Measurements from ENCODE around the gene LPP.
A peak's percentile ranks its signal among the peaks of the same experiment; 100 is the strongest.
"Not testable (repeated sequence)": the region's sequence is repeated elsewhere in the genome, so short reads cannot be mapped to it uniquely, and the experiment has no call there.

LPP gene

DNA sequence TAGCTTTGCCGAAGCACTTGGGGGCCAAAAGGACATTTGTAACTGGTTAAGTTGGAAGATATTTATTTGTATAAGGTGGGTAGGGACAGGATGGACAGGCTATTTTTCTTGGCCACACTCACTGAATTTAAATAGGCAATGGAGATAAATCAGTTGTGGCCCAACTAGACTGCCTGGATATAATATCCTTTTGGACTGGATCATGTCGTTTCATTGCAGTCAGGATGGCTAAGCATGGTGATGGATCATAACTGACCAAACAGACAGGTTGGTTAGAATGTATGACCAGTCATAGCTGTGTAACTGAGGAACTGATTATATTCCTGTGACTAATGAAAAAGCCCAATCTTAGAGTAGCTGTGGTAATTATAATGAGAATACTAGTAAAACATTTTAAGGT is 284.0 kb downstream of the LPP start:
- DNase-seq (ENCODE audit: low spot score): no peak

DNA sequence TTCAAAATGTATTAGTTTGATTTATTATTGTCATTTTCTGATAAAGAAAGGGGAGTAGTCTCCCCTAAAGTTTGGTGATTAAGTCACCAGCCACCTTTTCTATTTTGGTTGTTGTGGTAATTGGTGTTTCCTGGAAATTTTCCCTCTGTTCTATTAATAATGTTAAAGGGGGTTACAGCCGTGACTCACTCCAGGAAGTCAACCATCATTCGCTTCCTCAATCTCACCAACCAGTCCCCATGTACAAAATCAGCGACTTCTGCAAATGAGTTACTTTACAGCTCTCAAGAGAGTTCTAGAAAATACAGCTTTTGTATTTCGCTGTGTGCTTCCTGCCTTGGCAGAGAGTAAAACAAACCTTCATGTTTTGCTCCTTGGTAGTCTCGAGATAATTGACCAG is 285.1 kb downstream of the LPP start:
- no peak for DNase-seq (ENCODE audit: low spot score)

DNA sequence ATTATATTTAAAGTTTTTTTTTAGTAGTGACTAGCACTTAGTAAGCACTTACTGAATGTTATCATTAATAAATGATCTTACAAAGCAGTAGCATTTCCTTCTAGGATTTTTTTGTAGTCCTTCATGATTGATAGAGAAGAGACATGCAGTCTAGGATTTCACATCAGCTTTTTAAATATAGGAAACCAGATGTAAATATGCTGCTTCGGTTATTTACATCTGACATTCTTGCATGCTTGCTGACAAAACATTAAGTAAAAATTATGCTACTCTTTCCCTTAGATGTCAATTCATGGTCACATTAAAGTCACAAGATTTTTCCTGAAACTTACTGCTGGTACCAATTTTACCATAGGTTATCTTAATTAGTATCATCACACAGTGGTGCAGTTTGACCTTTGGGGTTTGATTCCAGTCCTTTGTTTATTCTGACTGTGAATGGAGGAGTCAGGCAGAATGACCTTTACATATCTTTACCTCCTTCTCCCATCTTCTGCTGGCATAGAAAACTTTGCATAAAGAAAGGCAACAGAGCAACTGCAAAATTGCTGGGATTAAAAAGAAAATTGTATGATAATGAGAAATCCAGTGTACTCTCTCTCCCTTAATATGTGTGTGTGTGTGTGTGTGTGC is 286.5 kb downstream of the LPP start:
- DNase-seq (ENCODE audit: low spot score): no peak

DNA sequence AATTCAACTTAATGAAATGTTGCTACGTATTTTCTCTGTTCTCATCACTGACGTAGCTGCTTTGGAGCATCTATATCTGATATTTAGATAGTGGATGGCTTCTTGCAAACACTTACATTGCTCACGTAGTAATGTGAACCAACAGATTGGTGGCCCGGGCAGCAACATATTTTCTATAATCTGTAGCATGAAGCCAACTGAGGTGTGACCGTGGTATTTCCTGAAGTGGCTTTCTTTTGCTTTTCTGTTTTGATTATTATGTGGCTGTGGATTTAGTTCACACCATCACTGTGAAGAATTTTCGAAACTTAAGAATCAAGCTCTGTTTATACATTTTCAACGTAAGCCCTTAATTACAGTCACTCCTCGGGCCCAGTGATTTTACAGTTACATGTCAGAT is 288.5 kb downstream of the LPP start:
- DNase-seq (ENCODE audit: low spot score): no peak

DNA sequence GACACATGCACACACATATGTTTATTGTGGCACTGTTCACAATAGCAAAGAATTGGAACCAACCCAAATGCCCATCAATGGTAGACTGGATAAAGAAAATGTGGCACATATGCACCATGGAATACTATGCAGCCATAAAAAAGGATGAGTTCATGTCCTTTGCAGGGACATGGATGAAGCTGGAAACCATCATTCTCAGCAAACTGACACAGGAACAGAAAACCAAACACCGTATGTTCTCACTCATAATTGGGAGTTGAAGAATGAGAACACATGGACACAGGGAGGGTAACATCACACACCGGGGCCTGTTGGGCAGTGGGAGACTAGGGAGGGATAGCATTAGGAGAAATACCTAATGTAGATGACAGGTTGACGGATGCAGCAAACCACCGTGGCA is 291.2 kb downstream of the LPP start:
- DNase-seq (ENCODE audit: low spot score): not testable (repeated sequence)

DNA sequence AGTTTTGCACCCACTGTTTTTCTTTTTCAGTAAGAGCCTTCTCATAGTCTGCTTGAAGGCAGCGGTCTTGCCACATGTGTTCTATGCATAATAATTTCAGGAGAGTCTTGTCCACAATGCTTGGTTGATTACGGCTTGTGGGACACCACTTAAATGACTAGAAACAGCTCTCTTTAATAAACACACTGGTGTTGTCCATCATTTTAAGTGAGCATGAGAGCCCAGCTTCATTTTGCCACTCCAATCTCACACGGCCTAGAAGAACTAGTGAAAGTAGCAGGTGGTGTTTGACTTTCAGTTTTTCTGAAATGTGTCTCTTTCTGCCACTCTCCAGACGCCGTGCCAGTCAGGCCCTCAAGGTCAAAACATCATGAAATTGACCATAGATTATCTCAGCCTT is 292.1 kb downstream of the LPP start:
- DNase-seq (ENCODE audit: low spot score): no peak

DNA sequence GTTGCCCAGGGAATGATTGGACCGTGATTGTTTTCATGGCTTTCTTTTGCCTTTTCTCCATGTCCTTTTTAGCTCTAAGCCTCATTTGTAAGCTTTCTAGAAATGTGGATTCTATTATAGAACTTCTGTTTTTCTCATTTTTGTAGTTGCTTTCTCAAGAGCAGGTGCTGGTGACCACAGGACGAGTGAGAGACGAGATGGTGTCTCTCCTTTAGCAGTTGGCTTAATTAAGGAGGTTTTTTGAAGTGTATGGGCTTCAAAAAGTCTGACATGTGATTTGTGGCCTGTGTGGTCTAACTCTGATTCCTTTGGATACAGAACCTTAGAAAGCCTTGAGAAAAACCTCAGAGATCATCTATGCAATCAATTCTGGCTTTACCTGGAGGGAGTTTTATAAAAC is 292.8 kb downstream of the LPP start:
- no peak for DNase-seq (ENCODE audit: low spot score)

DNA sequence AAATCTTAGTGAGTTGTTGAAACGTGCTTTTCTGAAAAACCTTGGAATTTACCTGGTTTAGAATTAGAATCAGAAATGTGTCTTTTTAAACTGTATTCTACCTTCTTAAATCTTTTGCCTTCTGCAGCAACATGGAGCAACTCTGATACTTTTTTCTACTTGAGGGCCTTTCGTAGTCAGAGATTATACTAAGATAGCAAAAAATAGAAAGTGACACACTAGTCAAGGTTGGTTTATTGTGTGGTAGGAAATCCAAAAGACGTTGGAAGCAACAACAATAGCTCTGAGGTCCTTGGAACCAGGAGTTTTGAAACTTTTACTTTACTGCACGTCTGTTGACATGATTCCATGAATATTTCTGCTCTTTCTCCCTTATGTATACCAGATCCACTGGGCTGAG is 294.9 kb downstream of the LPP start:
- no peak for DNase-seq (ENCODE audit: low spot score)

DNA sequence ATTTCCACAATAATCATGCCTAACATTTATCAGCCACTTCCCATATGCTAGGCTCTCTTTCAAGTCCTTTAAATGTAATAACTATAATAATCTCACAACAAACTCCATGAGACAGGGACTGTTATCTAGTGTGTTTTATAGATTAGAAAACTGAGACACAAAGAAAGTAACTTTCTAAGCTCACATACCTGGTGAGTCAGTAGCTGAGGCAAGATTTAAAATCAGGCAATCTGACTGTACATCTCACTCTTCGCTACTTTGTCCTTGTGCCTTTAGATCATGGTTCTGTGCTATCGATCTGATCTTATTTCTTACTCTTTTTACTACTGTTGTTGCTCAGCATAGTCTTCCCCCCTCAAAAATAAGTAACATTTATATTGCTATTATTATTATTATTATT is 295.5 kb downstream of the LPP start:
- no peak for DNase-seq (ENCODE audit: low spot score)

DNA sequence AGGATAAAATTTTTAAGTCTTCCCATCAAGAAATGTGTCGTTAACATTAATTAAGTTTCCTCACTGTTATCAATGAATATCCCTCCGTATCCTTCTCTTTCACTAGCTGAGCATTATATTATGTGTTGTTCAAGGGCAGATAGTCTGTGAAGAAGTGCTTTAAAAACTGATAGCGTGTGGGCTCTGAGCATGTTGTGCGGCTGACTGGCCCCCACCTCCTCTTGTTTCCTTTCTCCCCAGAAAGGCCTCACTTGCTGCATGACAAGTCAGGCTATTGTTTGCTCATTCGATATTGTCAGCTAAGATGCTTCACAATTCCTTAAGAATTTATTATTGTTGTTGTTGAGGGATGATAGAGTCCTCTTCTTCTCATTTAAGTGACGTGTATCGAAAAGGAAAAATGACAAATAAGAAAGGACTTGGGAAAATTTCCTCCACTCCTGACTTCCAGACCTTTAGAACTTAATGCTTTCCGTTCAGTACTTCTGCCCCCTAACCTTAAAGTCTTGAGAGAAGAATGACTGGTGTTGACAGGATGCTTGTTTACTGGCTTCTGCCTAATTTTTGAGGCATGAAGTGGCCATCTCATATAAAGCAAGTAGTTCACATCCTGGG is 298.3 kb downstream of the LPP start:
- no peak for DNase-seq (ENCODE audit: low spot score)

DNA sequence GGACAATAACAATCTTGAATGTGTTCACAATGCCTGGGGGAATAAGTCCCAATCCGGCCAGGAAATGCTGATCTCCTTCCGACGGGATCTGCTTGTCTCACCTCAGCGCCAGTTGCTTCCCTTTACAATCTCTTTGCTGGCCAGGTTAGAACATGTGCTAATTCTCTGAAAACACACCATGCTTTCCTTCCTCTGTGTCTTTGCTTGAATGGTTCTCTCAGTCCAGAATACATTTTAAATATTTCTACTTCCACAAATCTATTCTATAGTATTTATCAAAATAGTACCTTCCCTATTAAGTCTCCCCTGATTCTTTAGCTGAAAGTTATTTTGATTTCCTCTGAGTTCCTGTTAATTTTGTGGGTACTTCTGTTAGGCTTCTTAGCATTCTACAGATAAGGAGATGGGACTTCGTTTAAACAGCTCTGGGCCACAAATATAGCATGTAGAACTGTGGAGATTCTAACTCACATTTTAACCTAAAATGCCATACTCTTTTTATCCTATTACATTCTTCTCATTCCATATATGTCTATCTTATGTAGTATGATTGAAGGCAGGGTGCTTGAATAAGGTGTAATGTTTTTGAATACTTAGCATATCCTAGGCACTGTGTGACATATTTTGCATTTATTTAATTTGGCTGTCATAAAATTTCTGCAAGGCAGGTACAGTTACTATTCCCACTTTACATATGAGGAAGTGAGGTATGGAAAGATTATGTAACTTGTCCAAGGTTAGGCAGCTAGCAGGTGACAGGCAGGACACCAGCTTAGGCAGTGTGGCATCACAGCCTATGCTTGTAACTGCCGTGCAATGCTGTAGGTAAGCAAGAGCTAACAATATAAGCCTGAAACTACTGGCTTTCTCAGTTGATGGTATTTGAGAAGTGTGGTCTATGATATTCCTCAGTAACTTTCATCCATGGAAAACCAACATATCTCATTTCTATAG is 299.8 kb downstream of the LPP start:
- DNase-seq (ENCODE audit: low spot score): no peak

DNA sequence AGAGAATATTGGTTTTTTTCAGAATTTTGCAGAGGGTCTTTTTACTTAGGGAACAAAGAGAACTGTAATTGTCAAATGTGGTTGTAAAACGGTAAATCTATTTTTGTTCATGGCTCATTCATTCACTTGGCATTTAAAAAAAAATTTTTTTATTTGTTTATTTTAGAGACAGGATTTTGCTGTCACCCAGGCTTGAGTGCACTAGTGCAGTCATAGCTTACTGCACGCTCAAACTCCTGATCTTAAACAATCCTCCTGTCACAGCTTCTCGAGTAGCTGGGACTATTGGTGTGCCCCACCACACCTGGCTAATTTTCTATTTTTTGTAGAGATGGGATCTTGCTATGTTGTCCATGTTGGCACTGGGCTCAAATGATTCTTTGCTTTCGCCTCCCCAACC is 301.8 kb downstream of the LPP start:
- DNase-seq (ENCODE audit: low spot score): no peak

DNA sequence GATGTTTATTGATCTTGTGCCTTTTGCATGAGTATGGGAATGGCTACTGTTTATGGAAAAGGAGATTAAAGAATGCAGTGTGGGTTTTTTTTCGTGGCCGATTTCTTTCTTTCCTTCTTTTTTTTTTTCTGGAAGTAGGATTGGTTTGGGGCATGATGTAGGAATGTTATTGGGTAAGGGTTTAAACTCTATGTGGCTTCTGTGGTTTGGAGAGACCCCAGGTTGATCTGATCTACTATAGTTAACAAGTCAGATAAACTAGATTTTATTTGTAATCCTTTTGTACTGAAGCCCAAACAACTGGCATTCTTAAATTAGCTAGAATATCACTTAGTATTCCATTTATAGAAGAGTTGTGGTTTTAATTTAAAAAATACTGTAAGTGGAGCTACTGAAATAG is 304.8 kb downstream of the LPP start:
- no peak for DNase-seq (ENCODE audit: low spot score)

DNA sequence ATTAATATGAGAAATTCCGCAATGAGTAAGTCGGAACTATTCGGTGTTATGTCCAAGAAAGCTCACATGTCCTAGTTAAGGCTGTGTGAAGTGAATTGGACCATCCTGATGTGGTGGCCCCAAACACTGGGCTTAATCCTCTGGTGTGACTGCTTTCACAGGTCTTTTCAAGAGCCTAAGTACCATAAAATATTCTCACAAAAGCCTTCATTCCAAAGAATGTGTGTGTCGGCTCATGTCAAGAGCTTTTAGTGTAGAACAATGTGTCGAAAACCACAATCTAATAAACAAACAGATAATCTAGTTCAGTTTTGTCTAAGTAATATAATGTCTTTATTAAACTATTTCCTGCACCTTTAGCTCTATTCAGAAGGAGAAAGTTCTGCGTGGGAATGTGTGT is 311.4 kb downstream of the LPP start:
- no peak for DNase-seq (ENCODE audit: low spot score)

DNA sequence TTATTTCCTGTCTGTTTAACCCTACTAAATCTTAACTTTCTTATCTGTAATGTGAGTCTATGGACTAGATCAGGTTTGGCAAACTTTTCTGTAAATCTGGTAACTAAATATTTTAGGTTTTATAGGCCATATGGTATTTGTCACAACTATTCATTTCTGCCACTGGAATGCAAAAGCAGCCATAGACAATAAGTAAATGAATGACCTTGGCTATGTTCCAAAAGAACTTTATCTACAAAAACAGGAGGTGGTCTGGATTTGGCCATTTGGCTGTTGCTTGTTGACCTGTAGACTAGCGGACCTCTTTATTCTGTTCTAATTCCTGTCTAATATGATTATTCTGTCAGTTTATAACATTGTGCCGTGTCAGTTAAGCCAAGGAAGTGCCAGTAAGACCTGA is 314.2 kb downstream of the LPP start:
- DNase-seq (ENCODE audit: low spot score): no peak

DNA sequence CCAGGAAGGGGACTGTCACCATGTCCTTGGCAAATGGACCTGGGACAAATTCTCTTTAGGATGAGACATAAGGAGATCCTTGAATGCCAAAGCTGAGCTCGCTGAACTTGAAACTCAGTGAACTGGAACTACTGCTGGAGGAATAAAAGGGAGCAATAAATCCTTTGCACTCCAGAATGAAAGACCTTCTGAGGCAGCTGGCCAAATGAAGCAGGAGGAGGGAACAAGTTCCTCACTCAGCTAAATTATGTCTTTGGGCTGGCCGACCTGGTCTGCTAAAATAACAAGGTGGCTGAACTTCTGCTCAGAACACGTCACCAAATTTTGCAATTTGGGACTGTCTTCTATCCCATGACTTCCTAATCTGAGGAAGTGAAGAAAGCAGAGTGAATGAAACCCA is 314.7 kb downstream of the LPP start:
- no peak for DNase-seq (ENCODE audit: low spot score)

DNA sequence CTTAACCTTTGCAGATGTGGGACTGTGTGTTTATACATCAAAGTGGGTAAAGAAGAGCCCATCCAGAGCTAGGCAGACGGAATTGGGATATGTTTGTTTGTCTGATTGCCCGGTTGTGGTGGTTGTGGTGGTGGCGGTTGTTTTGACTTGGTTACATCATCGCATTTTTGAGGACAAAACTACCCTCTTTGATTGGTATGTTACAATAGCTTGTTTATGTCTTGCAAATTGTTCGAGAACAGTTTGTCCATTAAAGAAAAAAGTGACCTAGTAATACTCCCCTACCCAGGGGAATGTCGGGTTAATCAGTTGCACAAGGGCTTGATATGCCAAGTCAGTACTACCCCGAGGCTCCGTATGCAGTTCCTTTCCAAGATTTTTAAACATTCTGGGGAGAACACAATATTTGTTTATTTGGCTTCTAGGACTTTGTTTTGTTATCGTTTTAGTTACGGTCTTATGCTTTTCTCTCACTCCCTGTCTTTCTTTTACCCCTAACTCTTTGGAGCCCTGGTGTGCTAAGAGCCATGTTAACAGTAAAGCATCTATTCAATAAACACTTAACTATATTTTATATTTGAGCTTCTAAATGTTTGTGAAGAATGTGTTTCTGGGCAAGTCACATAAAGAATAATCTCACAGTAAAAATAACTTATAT is 315.4 kb downstream of the LPP start:
- peak; percentile 36 for DNase-seq (ENCODE audit: low spot score)

DNA sequence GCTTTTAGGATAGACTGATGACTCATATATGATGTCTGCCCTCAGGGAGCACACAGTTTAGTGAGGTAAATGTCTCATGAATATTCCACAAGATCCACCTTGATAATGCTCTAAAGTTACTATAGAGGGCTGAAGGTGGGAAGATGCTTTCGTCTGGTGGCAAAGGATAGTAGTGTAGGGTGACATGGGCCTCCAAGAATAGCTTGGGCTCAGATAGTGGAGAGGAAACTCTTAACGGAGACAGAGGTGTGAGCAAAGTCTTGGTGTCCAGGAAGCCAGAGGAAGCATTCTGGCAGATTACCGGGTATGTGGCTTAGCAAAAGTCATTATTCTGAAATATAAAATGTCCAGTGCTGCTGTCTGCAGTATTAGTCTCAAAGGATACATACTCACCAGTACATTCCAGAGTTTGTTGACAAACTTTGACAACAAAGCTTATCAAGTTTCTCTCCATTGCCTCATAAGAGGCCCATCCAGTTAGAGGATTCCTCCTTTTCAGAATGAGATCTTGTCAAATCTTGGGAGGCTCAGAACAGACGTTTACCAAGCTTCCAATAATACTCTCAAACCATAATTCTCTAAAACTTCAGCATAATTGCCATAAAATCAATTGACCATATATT is 316.7 kb downstream of the LPP start:
- DNase-seq (ENCODE audit: low spot score): no peak

DNA sequence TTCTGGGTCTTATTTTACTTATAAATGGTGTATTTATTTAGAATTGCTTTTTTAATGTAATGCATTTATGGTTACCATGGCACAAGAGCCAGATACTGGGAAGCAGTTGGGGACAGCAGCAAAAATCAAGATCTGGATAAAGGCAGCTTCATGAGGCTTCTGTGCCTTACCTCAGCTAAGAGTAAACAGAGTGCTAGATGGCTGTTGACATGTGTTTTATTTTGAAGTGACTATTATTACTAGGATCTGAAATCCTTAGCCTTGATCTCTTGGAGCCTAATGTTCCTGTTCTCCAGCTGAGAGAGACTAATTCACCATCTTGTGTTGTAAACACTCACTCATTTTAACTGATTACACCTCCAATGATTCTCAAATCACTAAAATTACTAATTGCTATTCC is 317.8 kb downstream of the LPP start:
- DNase-seq (ENCODE audit: low spot score): no peak

DNA sequence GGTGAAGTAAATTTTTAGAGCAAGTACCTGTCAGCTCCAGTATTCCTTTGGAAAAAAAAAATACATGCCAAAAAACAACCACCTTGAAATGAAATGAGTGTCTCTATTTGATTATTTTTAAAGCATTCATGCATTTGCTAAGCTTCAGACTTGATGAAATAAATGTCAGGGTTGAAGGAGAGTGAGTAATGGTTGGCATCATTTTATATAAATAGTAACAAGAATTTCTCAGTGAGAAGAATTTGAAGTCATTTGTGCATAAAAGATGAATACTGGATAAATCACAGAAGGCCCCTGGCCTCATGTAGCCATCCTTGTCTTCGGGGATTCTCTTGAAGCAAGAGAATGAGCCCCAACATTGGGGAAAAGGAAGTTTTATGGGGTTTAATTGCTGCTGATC is 318.4 kb downstream of the LPP start:
- DNase-seq (ENCODE audit: low spot score): peak; percentile 24

DNA sequence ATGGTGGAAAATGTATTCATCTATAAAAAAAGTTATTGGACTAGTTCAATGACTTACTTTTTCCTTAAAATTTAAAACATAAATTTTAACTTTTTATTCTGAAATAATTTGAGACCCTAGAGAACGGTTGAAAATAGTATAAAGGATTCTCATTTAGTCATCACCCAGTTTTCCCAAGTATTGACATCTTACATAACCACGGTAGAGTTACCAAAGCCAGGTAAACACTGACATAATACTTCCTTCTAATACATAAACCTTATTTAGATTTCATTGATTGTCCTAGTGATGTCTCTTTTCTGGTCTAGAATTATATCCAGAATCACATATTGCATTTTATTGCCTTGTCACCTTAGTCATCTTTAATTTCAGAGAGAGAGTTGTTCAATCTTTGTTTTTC is 319.1 kb downstream of the LPP start:
- DNase-seq (ENCODE audit: low spot score): no peak

DNA sequence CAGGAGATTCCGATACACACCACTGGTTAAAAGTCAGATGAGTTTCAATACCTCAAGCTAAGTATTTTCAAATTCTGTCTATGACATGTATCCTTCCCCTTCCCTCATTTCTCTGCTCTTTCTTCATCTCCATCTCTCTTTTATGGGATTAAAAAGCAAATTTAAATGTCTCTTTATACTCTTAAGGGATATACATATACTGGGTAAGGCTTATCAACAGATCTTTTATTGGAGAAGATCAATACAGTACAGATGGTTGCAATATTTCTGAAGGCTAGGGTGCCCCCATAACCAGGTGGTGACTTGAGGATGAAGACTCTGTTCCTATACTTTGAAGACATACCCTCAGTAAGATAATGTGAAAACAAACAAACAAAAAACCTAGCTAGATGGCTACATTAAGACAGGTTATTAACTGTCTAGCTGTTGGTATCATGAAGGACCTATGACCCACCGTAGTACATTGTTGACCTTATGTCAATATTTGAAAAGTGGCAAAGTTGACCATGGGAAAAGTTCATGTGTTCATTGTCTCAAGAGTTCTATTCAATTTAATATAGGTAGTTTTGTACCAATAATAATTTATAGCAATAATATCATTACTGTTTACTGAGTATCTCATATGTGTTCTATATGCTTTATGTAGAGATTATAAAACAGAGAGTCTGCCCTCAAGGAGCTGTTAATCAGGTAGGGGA is 319.8 kb downstream of the LPP start:
- DNase-seq (ENCODE audit: low spot score): no peak

All from AG20443 (cell line).